Hematopoietic multipotent progenitor cell treated with erythropoietin and hydrocortisone succinate and interleukin-3 and kit ligand, for 4 days (in vitro differentiated cells): ENCODE measurements around the gene SPATA13.

ENCODE experiments used
- DNase-seq: peaks from one replicate; pipeline ENCODE4 v3.0.0-alpha.2; 2015

The SPATA13 gene

DNA sequence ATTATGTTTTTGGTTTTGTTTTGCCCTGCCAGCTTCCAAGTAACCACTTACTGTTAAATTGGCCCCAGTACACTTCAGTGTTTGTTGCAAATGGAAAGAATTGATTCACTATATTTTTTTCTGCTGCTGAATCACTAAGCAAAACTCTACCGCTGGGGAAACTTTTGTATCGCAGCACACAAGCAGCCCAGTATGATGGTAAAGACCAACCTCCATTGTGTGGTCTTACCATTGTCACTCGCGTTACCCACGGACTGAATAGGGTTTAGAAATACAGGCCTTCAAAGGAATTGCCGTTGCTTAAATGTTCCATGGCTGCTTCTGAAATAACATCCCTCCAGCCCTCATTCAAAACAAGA, 7.9 kb downstream of the SPATA13 start:
- no peak for DNase-seq

DNA sequence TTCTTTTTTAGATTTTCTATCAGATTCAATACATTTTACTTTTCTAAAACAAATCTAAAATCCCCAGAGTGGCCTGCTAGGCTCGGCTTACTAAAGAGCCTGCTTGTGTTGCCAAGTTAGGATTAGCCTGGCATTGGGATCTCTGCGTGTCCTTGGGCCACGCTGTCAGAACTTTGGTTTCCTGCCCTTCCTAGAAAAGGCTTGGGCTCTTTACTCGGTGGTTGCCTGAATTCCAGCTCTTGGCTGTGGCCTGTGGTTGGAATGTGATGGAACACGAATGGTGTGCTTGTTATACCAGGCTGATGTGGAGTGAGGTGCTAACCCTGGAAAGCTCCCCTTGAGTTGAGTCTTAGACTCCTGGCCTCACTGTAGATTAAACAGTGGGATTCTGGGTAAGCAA, 8.5 kb downstream of the SPATA13 start:
- no peak for DNase-seq

DNA sequence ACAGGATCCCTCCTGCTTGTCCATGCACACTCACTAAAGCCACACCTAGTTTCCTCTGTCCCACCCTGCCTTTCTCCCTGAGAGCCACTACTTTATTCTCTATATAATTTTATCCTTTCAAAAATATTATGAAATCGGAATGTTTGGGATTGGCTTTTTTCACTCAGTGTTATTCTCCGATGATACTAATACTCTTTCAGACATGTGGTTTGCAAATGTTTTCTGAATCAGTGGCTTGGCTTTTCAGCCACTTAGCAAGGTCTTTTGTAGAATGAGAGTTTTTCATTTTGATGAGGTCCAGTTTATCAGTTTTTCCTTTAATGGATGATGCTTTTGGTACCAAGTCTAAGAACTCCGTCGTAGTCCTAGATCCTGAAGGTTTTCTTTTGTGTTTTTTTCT, 11.6 kb downstream of the SPATA13 start:
- DNase-seq, result no peak

DNA sequence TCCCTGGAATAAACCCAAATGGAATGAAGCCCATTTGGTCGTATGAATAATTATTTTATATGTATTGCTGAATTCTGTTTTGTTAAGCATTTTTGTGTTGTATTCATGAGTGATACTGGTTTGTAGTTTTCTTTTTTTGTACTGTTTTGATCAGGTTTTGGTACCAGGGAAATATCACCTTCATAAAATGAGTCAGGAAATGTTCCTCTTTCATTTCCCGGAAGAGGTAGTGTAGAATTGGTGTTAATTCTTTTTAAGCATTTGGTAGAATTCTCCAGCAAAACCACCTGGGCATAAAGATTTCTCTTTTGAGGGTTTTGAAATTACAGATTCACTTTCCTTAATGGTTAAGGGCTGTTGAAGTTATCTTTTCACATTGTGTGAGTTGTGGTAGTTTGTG, 13.3 kb downstream of the SPATA13 start:
- DNase-seq, result no peak

- no peak for DNase-seq
Observed at GRCh38 chr13:24175847-24176246, 15.3 kb downstream of the SPATA13 start.

- DNase-seq, result no peak
Observed at GRCh38 chr13:24176351-24177101, 16.0 kb downstream of the SPATA13 start.

DNA sequence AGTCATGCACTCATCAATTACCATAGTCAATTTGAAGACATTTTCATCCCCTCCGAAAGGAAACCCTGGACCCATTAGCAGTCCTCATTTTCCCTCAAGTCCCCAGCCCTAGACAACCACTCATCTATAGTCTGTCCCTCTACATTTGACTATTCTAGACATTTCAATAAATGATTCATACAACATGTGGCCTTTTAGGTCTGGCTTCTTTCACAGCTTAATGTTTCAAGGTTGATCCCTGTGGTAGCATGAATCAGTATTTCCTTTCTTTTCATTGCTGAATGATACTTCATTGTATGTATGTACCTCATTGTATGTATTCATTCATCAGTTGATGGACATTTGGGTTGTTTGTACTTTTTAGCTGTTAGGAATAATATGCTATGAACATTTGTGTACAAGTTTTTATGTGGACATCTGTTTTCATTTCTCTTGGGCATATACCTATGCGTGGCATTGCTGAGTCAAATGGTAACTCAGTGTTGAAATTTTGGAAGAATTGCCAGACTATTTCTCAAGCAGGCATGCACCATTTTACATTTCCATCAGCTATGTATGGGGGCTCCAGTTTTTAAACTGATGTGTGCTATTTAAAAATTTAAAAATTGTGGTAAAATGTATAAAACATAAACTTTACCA, 18.4 kb downstream of the SPATA13 start:
- no peak for DNase-seq

GRCh38 chr13:24179486-24179850, 18.9 kb downstream of the SPATA13 start:
- no peak for DNase-seq

GRCh38 chr13:24180750-24181377, 20.3 kb downstream of the SPATA13 start:
- no peak for DNase-seq

DNA sequence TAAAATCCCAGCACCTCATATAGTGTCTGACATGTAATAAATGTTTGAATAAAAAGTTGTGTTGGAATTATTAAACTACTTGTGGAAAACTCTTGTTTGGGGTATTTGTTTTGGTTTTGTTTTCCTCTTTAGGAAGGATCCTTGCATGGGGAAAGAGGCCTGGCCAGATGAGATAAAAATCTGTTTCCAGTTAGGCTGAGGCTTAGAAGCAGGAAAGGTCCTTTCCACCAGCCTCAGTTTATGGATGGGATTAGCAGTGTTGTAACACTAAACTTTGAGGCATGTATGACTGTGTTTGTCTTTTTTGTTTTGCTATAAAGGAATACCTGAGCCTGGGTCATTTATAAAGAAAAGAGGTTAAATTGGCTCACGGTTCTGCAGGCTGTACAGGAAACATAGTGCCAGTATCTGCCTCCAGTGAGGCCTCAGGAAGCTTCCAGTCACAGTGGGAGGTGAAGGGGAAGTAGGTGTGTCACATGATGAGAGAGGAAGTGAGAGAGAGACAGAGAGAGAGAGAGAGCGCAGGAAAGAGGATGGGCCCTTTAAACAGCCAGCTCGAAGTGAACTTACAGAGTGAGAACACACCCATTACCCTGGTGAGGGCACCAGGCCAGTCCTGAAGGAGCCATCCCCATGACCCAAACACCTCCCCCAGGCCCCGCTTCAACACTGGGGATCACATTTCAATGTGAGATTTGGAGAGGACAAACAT, 21.6 kb downstream of the SPATA13 start:
- peak; percentile 23 for DNase-seq

DNA sequence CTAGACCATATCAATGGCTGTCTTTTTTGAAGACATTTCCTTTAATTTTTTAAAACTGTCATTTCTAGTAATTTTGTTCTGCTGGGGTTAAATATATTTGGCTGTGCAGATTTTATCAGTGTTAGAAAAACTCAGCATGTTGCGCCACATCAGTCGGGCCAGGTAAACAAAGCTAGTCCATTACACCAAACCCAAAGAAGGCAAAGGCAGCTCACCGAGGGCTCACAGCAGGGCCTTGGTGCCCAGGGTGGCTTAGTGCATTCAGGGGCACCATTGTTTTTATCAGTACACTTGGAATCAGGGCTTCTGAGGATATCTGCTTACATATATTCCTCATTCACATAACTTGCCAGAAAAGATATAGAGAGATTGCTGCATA, 22.2 kb downstream of the SPATA13 start:
- no peak for DNase-seq

DNA sequence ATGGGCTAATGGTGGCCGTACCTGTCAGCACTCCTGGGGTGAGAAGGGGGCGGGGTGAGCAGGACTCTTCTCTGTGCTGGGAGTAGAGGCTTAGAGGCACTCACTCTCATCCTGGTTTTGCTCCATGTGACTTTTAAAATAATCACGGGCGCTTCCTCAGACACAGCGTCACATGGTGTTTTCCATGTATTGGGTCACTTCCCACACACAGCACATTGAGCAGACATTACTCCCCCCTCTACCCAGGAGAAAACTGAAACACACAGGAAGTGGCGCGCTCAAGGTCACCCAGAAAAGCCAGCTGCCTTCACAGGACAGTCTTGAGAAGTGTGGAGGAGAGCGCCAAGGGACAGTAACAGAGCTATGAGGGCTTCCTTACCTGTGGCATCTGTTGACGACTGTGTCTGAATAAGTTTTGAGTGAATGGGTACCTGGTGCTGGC, 23.2 kb downstream of the SPATA13 start:
- DNase-seq, result no peak

DNA sequence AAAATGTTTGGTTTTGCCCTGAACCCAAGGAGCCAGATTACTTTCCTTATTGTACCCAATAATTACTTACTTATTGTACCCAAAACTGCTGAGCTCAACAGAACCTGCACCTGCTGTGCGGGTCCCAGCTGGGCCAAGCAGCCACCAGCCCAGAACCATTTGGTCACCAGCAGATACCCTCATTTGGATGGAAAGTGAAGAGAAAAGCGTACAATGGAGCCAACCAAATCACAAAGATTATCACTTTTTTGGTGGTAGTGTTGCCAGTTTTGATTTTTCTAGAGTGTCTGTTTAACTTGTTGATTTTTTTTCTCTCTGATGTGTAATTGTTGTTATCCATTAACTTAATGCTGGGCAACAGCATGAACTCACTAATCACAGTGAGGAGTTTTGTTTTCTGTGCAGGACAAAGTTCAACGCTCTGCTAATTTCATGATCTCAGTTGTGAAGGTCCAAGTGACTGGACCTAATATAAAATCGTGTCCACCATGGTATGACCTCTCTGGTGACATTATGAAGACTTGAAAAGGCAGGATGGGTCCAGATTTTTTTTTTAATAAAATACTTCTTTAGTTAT, 23.8 kb downstream of the SPATA13 start:
- no peak for DNase-seq

DNA sequence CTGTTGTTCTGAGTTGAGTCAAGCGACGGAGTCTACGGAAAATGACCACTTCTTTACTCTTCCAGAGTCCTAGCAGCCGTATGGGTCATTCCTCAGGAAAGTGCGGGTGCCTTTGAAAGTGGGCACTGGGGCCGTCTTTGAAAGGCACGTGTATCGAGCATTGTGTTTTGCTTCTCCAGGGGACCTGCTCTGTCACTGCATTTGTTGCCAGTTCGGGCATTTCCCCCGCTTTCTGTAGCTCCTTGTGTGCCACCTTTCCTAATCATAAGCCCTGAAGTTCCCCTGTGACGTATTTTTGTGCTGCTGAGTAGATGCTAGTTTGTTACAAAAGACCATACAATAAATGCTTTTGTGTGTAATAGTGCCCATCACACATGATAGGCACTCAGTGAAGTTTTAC, 24.4 kb downstream of the SPATA13 start:
- no peak for DNase-seq

DNA sequence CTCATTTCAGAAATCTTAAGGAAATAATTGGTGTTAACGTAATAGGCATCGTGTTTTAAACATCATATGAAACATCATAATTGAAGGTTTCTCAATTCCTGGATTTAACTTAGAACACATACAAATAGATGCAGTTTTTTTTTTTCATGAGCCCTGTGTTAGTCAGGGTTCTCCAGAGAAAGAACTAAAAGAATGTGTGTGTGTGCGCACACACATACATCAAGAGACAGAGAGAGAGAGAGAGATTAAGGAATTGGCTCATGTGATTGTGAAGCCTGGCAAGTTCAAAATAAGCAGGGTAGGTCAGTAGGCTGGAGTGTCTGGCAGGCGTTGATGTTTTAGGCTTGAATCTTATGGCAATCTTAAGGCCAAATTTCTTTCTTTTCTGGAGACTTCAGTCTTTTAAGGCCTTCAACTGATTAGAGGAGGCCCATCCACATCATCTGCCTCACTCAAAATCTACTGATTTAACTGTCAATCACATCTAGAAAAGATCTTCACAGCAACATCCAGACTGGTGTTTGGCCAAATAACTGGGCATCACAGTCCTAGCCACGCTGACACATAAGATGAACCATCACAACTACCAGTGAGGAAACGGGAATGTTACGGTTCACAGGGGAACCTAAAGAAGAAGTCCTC, 25.2 kb downstream of the SPATA13 start:
- DNase-seq, result no peak

GRCh38 chr13:24187185-24187584, 26.7 kb downstream of the SPATA13 start:
- DNase-seq, result peak; percentile 36

DNA sequence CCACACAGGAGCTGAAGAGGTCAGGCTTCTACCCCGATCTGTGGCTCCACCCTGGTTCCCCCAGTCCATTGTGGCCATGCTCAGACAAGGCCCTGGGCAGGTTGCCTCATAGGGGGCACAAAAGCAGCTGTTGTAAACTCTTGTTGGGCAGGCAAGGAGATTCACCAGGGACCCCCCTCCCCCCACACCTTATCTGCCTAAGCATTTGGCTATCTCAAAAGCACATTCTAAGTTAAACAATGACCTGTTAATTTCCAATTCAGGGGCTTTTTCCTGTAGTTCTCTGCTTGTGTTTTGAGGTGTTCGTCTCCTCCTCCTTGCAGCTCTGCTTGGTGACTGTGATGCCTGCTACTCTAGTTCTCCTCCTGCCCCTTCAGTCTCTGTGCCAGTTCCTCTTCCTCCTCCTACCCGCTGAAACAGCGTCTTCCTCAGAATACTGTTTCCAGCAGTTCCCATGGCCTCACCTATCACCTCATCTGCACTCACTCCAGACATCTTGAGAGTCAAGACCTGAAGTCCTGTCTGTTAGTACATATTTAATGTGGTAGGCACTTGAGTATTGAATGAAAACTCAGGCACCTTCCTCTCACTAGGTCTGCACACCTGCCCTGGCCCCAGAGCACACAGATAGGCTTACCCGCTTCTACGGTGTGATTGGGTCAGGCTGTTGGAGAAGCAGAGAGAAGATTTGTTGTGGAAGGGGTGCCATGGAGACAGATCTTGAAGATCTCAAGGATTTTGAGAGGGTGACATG, 31.7 kb downstream of the SPATA13 start:
- peak; percentile 86 for DNase-seq

- no peak for DNase-seq
Observed at GRCh38 chr13:24192811-24193162, 32.3 kb downstream of the SPATA13 start.

- no peak for DNase-seq
Observed at GRCh38 chr13:24194447-24194846, 33.9 kb downstream of the SPATA13 start.

DNA sequence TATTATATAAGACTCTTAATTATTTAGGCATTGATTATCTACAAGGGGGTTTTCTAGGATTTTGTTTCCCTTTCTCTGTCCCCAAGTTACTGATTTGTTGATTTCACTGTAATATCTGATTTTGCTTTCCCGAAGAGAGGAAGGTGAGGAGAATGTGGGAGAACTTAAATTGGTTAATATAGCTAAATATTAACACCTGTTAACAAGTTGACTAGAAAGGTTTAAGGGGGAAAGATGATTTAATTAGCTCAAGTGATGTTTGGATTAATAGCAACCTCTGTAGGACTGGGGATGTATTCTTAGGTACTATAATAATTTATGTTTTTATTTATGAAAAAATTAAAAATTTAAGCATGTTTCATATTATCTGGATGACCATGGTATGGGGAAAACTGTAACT, 35.1 kb downstream of the SPATA13 start:
- DNase-seq, result no peak

DNA sequence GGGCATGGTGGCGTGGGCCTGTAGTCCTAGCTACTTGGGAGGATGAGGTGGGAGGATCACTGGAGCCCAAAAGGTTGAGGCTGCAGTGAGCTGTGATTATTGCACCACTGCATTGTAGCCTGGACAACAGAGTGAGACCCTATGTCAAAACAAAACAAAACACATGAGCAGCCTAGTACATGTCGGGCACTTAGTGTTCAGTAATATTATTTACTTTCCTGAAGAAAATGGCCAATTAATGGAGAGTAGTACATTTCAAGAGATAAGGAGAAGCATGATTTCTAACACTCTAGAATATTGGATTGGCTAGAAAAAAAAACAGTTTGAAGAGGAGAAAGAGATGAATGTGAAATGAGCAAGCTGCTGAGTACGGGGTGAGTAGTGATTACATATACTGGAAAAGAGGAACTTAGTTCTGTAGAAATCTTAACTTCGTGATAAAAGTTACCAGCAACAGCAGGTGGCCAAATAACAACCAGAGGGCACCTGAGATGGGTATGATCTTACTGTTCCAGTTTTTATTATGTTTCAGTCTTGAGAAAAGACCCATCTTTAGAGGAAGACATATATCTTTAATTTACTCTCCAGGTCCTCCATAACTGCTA, 36.2 kb downstream of the SPATA13 start:
- peak; percentile 65 for DNase-seq

DNA sequence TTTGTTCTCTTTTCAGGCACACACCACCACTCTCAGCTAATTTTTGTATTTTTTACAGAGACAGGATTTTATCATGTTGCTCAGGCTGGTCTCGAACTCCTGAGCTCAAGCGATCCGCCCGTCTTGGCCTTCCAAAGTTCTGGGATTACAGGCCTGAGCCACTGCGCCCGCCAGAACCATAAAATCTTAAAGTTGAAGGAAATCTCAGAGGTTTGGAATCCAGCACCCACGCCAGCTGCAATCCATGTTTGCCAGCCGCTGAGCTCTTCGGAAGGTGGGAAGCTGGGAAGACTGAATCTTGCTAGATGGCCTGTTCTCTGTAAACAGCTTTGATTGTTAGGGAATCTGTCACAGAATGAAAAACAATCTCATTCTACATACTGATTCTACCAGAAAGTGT, 38.5 kb downstream of the SPATA13 start:
- no peak for DNase-seq
